HUDEP-2 (cell line): ENCODE results near the gene NBPF14.
"Not testable (repeated sequence)": the region's sequence is repeated elsewhere in the genome, so short reads cannot be mapped to it uniquely, and the experiment has no call there.

ENCODE experiments used
- DNase-seq, 76 experiments: peaks; one replicate each; lab custom pipeline; 2025; ENCODE audit not compliant: unreplicated experiment in 76 of 76; lab: John Stamatoyannopoulos, UW

The NBPF14 gene

GRCh38 chr1:148595911-148596310 lies at the start of gene NBPF14:
TSS of gene NBPF14 (minus strand) at chr1:148596011. CDS start at chr1:148595717, 294 bp downstream.
- not testable (repeated sequence) for DNase-seq

- not testable (repeated sequence) for DNase-seq
These were observed 29.6 kb upstream of the NBPF14 start for GRCh38 chr1:148625451-148625850.

GRCh38 chr1:148618216-148618615 lies 22.4 kb upstream of the NBPF14 start:
- DNase-seq, result not testable (repeated sequence)

- not testable (repeated sequence) for DNase-seq
These were observed 9.5 kb upstream of the NBPF14 start for GRCh38 chr1:148605266-148605665.

- DNase-seq, result not testable (repeated sequence)
These were observed 451 bp downstream of the NBPF14 start for GRCh38 chr1:148595360-148595759.

- DNase-seq, result not testable (repeated sequence)
These were observed 4.7 kb downstream of the NBPF14 start for GRCh38 chr1:148591098-148591497.

- DNase-seq, result not testable (repeated sequence)
These were observed 63.7 kb downstream of the NBPF14 start for GRCh38 chr1:148532158-148532557.

GRCh38 chr1:148529101-148529567 lies 66.7 kb downstream of the NBPF14 start:
- peak in 40 of 76 experiments; percentile 0 to 70 (median 23) for DNase-seq

- not testable (repeated sequence) for DNase-seq
These were observed 67.2 kb downstream of the NBPF14 start for GRCh38 chr1:148528591-148528990.

- DNase-seq, result not testable (repeated sequence)
These were observed 69.2 kb downstream of the NBPF14 start for GRCh38 chr1:148526587-148526986.

GRCh38 chr1:148523205-148524144 lies 72.3 kb downstream of the NBPF14 start:
- not testable (repeated sequence) for DNase-seq

- DNase-seq, result peak in 75 of 76 experiments; percentile 29 to 97 (median 88)
These were observed 73.1 kb downstream of the NBPF14 start for GRCh38 chr1:148522561-148523204.

GRCh38 chr1:148522072-148522471 lies 73.7 kb downstream of the NBPF14 start:
- peak in 73 of 76 experiments; percentile 4 to 91 (median 70) for DNase-seq

GRCh38 chr1:148514310-148514709 lies 81.5 kb downstream of the NBPF14 start:
- DNase-seq, result not testable (repeated sequence)

- not testable (repeated sequence) for DNase-seq
These were observed 83.1 kb downstream of the NBPF14 start for GRCh38 chr1:148512571-148513184.

GRCh38 chr1:148493933-148494332 lies 101.9 kb downstream of the NBPF14 start:
- not testable (repeated sequence) for DNase-seq

GRCh38 chr1:148483029-148483428 lies 112.8 kb downstream of the NBPF14 start, which contains the start of gene PPIAL4G:
TSS of gene PPIAL4G (minus strand) at chr1:148483302. CDS start at chr1:148483252, 50 bp downstream.
- not testable (repeated sequence) for DNase-seq
